T-helper 1 cell treated with Interleukin-12 subunit alpha and Interleukin-12 subunit beta and Interleukin-4 antibody, amounts not matched to agents 30 μg/mL and 1 μg/mL, for 36 hours (primary cell): ENCODE results near the gene UBAP1L.
A peak's percentile ranks its signal among the peaks of the same experiment; 100 is the strongest.
"Not testable (repeated sequence)": the region's sequence is repeated elsewhere in the genome, so short reads cannot be mapped to it uniquely, and the experiment has no call there.

Experiments used
- H3K27ac Mint-ChIP-seq: one replicate; pipeline ENCODE4 v1.8.0; 2021; ENCODE audit warnings: mild to moderate bottlenecking, mixed read lengths
- H3K27me3 Mint-ChIP-seq: one replicate; pipeline ENCODE4 v1.8.0; 2021; ENCODE audit warnings: low read depth, mixed read lengths
- H3K36me3 Mint-ChIP-seq: one replicate; pipeline ENCODE4 v1.8.0; 2021; ENCODE audit warnings: low read depth, mixed read lengths
- H3K4me1 Mint-ChIP-seq: one replicate; pipeline ENCODE4 v1.8.0; 2021; ENCODE audit warnings: low read depth, mixed read lengths
- H3K4me3 Mint-ChIP-seq: one replicate; pipeline ENCODE4 v1.8.0; 2021; ENCODE audit warnings: mild to moderate bottlenecking, moderate library complexity, mixed read lengths
- H3K9me3 Mint-ChIP-seq: one replicate; pipeline ENCODE4 v1.8.0; 2021; ENCODE audit warnings: mixed read lengths

Gene UBAP1L

DNA sequence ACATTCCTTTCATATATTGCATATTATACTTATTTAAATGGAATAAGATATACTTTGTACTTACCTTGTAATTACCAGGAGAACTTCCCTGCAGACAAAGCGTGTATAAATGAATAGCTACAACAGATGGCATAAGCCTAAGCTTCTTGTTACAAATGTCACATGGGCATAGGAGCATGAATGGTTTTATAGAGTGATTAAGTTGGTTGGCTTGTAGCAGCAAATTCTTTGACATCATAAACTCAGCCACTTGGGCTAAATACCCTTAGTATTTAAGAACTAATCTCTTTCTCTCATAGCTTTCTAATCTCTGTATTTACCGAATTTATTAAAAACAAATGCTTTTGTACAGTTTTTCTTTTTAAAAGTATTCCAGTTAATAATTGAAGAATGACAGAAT, at the start of gene UBAP1L:
Gene UBAP1L, minus strand, starts transcription at position 115 of the 400 bp plus-strand sequence. CDS start 8,985 bp downstream, outside the sequence.
- Mint-ChIP-seq H3K4me1 (no peaks in the 10 kb centered on the region), H3K27ac (no peak within 1 kb of the TSS), H3K36me3 (peaks cover 33% of the 10 kb centered on the region), H3K4me3 (no peak within 1 kb of the TSS), H3K9me3 (no peaks in the 10 kb centered on the region), H3K27me3 (no peaks in the 10 kb centered on the region)

DNA sequence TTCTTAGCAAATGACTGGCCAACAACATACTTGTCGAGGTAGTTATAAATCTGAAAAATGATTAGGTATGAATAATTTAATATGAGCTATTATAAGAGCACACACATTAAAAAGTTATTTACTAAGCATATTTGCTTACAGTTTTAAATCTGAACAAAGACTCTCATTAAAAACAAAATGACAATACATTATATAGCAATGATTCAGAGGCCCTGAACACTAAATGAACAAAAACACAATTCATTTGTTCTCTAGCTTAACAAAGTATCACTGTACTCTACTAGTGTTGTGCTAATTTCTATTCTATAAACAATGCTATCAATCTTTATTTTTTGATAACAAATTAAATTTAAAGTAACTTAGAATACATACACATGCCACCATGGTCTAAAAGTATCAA, 49.1 kb upstream of the UBAP1L start:
- peaks cover 11% of the 10 kb centered on the region for H3K36me3 Mint-ChIP-seq
- no peak overlapping the region for H3K4me3 Mint-ChIP-seq
- H3K9me3 Mint-ChIP-seq, result no peaks in the 10 kb centered on the region
- H3K4me1 Mint-ChIP-seq, result peaks cover 4% of the 10 kb centered on the region
- H3K27ac Mint-ChIP-seq, result no peak overlapping the region
- H3K27me3 Mint-ChIP-seq, result no peaks in the 10 kb centered on the region

- Mint-ChIP-seq H3K36me3 (peaks cover 11% of the 10 kb centered on the region), H3K4me3 (no peak overlapping the region), H3K4me1 (peaks cover 4% of the 10 kb centered on the region), H3K27me3 (no peaks in the 10 kb centered on the region), H3K9me3 (no peaks in the 10 kb centered on the region), H3K27ac (no peak overlapping the region)
Observed at GRCh38 chr15:65163041-65163440, 48.0 kb upstream of the UBAP1L start.

DNA sequence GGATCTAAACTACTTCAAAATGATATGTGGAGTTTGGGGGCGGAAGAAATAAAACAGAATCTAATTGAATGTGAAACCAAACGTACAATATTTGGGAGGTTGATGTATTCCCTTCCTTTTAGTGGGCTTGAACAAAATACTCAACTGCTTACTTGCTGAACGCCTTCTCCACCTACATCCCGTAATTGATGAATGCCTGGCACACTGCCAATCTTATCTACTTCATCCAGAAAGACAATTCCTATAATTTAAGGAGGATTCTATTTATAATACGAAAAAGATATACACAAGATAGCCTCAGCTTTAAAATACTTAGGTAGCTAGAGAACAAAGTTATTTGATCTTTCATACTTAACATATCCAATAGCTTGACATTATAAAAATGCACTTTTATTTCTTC, 41.7 kb upstream of the UBAP1L start:
- Mint-ChIP-seq H3K4me1 (peaks cover 4% of the 10 kb centered on the region), H3K9me3 (no peaks in the 10 kb centered on the region), H3K27me3 (no peaks in the 10 kb centered on the region), H3K36me3 (peaks cover 23% of the 10 kb centered on the region), H3K27ac (no peak overlapping the region), H3K4me3 (no peak overlapping the region)

DNA sequence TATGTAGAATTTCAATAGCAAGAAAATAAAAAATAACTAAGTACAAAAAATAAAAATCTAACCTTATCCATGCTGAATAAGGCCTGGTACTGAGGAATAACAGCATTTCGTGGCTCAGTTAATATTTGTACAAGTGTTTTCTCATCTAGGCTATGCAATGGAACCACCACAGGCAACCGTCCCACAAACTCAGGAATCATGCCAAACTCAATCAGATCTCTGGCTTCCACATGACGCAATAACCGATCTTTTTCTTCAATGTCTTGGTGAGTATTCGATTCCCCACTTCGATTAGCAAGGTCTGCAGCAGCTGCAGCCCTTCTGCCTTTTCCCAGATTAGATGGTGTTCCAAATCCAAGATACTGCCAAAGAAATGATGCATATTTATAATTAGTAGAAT, 39.7 kb upstream of the UBAP1L start:
- no peaks in the 10 kb centered on the region for H3K9me3 Mint-ChIP-seq
- H3K36me3 Mint-ChIP-seq, result peaks cover 28% of the 10 kb centered on the region
- peaks cover 2% of the 10 kb centered on the region for H3K4me1 Mint-ChIP-seq
- no peak overlapping the region for H3K4me3 Mint-ChIP-seq
- no peaks in the 10 kb centered on the region for H3K27me3 Mint-ChIP-seq
- H3K27ac Mint-ChIP-seq, result no peak overlapping the region

DNA sequence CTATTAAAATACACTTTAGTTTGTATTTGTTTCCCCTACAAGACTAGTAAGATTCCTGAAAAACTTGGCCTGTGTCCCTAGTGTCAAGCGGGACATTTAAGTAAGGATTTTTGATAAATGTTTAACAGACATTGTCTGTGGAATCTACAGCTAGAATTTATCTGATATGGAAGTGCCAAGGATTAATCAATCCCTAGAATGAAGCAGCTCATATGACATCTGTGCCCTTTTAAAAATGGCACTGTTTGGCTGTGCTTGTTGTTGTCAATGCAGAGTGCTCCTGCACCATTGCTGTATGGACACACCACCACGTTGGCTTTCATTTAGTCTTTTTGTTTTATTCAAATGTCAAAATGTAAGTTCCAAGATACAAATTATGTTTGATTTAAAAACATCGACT, 32.9 kb upstream of the UBAP1L start:
- H3K9me3 Mint-ChIP-seq, result no peaks in the 10 kb centered on the region
- H3K27ac Mint-ChIP-seq, result no peak overlapping the region
- H3K4me1 Mint-ChIP-seq, result peaks cover 2% of the 10 kb centered on the region
- H3K36me3 Mint-ChIP-seq, result peaks cover 12% of the 10 kb centered on the region
- no peaks in the 10 kb centered on the region for H3K27me3 Mint-ChIP-seq
- H3K4me3 Mint-ChIP-seq, result no peak overlapping the region

DNA sequence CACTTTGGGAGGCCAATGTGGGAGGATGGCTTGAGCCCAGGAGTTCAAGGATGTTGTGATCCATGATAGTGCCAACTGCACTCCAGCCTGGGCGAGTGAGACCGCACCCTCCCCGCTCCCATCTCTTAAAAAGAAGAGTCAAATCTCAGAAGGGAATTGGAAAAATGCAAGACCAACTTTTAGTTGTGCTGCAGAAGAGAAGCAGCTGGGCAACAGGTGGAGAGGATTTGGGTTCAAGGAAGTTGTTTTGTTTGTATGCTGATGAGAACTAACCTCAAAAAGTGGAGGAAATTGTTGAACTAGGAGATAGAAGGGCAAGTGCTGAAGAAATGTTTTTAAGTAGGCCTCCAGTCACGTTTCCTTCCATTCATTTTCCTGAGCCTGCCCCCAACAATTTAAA, 31.4 kb upstream of the UBAP1L start:
- H3K27me3 Mint-ChIP-seq, result no peaks in the 10 kb centered on the region
- no peaks in the 10 kb centered on the region for H3K9me3 Mint-ChIP-seq
- H3K27ac Mint-ChIP-seq, result no peak overlapping the region
- no peak overlapping the region for H3K4me3 Mint-ChIP-seq
- H3K4me1 Mint-ChIP-seq, result no peaks in the 10 kb centered on the region
- H3K36me3 Mint-ChIP-seq, result peaks cover 8% of the 10 kb centered on the region

- not testable (repeated sequence) for H3K9me3 Mint-ChIP-seq, H3K4me3 Mint-ChIP-seq, H3K27me3 Mint-ChIP-seq, H3K4me1 Mint-ChIP-seq, H3K36me3 Mint-ChIP-seq, H3K27ac Mint-ChIP-seq
Observed at GRCh38 chr15:65138631-65139030, 23.6 kb upstream of the UBAP1L start.

GRCh38 chr15:65137893-65138292, 22.9 kb upstream of the UBAP1L start:
- H3K27me3 Mint-ChIP-seq, H3K4me1 Mint-ChIP-seq, H3K4me3 Mint-ChIP-seq, H3K36me3 Mint-ChIP-seq, H3K27ac Mint-ChIP-seq, H3K9me3 Mint-ChIP-seq: not testable (repeated sequence)

GRCh38 chr15:65137089-65137488, 22.1 kb upstream of the UBAP1L start:
- H3K9me3 Mint-ChIP-seq, H3K4me3 Mint-ChIP-seq, H3K4me1 Mint-ChIP-seq, H3K27me3 Mint-ChIP-seq, H3K27ac Mint-ChIP-seq, H3K36me3 Mint-ChIP-seq: not testable (repeated sequence)

DNA sequence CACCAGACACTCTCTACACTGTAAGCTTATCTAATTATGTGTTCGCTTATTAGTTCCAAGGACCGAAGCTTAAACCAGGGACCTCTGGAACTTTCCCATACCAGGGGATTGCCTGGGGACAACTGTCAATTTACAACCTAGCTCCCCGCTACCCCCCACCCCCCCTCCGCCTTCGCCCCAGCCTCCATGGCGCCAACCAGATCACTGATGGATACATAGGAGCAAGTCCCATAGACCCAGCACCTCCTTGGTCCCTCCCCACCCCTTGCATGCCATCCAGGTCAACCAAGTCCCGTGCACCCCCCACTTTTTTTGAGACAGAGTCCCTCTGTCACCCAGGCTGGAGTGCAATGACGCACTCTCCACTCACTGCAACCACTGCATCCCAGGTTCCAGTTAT, 19.5 kb upstream of the UBAP1L start:
- H3K9me3 Mint-ChIP-seq, result peaks cover 9% of the 10 kb centered on the region
- H3K4me3 Mint-ChIP-seq, result peak overlapping the region; percentile 91
- peaks cover 14% of the 10 kb centered on the region for H3K4me1 Mint-ChIP-seq
- H3K27ac Mint-ChIP-seq, result no peak overlapping the region
- peaks cover 8% of the 10 kb centered on the region for H3K36me3 Mint-ChIP-seq
- no peaks in the 10 kb centered on the region for H3K27me3 Mint-ChIP-seq

DNA sequence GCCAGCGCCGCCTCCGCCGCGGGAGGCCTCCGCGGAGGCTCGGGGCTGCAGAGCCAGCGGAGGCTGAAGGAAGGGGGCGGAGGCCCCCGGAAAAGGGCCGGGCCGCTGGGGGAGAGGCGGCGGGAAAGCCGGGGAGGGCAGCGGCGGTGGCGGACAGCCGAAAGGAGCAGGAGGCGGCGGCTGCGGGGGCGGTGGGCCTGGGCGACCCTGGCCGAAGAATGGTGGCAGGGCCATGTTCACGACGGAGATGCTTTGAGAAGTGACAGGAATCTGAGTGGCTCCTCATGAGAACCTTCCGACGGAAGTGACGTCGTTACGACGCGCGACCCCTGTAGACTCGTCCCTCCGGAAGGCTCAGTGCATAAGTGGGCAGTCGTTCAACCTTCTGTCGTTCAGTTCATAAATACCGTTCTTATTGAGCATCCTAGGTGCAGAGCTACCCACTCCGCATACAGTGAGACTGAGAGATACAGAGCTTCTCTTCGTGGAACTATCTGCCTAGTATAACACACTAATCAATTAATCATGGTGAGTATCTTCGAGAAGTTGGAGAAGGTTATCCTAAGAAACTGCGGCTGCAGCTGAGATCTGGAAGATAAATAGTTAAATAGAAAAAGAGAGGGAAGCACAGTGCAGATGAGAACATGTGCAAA, 18.7 kb upstream of the UBAP1L start, which contains the start of gene PDCD7:
Gene PDCD7, minus strand, starts transcription at position 261 of the 653 bp plus-strand sequence. Its CDS starts 27 bp downstream, at position 234.
- H3K4me3 Mint-ChIP-seq, result peak within 1 kb of the TSS; percentile 91
- peaks cover 17% of the 10 kb centered on the region for H3K4me1 Mint-ChIP-seq
- no peaks in the 10 kb centered on the region for H3K27me3 Mint-ChIP-seq
- H3K9me3 Mint-ChIP-seq, result peaks cover 9% of the 10 kb centered on the region
- H3K36me3 Mint-ChIP-seq, result peaks cover 12% of the 10 kb centered on the region
- peak within 1 kb of the TSS; percentile 92 for H3K27ac Mint-ChIP-seq

DNA sequence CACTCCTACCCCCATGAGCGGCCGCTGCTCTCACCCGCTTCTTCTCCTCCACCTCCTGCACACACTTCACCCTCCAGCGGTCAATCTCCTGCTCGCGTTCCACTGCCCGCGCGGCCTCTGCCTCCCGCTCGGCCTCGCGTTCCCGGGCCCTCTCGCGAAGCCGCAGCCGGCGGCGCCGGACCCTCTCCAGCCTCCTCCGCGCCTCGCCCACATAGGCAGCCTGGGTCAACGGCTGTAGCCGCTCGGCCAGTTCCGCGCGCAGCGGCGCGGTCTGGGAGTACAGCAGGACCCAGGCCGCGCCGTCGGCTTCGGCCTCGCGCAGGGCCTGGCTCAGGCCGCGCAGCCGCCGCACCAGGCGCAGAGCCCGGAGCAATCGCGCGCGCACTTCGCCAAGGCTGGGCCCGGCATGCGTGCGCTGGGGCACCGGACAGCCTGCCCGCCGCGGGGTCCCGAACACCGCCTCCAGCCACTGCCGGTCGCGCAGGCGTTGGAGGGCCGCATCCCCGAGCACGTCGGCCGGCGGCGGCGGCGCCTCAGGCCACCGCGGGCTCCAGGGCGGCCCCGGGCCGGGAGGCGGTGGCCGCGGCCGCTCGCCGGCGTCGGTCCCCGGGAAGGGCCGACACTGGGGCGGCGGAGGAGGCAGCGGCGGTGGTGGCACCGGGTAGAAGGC, 18.0 kb upstream of the UBAP1L start:
- Mint-ChIP-seq H3K36me3 (peaks cover 18% of the 10 kb centered on the region), H3K27ac (peak overlapping the region; percentile 79), H3K4me3 (peak overlapping the region; percentile 87), H3K9me3 (peaks cover 9% of the 10 kb centered on the region), H3K4me1 (peaks cover 17% of the 10 kb centered on the region), H3K27me3 (no peaks in the 10 kb centered on the region)

DNA sequence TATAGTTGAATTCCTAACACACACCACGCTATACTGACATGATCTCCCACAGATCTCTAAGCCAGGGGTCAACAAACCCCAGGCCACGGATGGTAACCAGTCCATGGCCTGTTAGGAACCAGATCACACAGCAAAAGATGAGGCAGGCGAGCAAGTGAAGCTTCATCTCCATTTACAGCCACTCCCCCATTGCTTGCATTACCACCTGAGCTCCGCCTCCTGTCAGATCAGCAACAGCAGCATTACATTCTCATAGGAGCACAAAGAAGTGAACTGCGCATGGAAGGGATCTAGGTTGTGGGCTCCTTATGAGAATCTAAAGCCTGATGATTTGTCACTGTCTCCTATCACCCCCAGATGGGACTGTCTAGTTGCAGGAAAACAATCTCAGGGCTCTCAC, 15.9 kb upstream of the UBAP1L start:
- Mint-ChIP-seq H3K27ac (peak overlapping the region; percentile 39), H3K4me1 (peaks cover 21% of the 10 kb centered on the region), H3K4me3 (no peak overlapping the region), H3K36me3 (peaks cover 27% of the 10 kb centered on the region), H3K27me3 (no peaks in the 10 kb centered on the region), H3K9me3 (no peaks in the 10 kb centered on the region)

DNA sequence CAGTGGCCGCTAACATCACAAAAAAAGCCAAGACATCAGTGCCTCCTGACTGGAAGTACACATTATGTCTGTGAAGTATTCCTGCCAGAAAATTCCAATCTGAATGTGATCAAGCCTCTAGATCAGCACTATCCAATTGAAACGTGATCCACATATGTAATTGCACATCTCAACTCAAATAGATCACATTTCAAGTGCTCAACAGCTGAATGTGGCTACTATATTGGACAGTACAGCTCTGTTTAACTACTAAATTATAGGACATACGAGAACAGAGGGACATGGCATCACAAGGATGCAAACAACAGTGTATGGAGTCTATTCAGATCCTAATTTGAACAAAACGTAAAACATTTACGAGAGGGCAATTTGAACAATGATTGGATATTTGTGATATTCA, 542 bp upstream of the UBAP1L start:
- Mint-ChIP-seq H3K27ac (no peak overlapping the region), H3K27me3 (no peaks in the 10 kb centered on the region), H3K4me1 (no peaks in the 10 kb centered on the region), H3K9me3 (no peaks in the 10 kb centered on the region), H3K4me3 (no peak overlapping the region), H3K36me3 (peaks cover 33% of the 10 kb centered on the region)
